Measurements from ENCODE around the gene ANKUB1. TPM values are rescaled to one million over a fixed set of nuclear protein-coding genes. Genes with fewer than 3 reads are reported as not detected.

ANKUB1 gene
- total RNA-seq, 1 donor from 2014 or later = not detected

- peaks cover 6% of the 10 kb centered on the region for H3K9me3 Mint-ChIP-seq
- H3K4me3 ChIP-seq = no peak overlapping the region
- no peak overlapping the region for H3K27ac Mint-ChIP-seq
- H3K36me3 ChIP-seq = no peaks in the 10 kb centered on the region
- no peaks in the 10 kb centered on the region for H3K4me1 ChIP-seq
- no peak overlapping the region for H3K9ac ChIP-seq
- no peak overlapping the region for H3K27ac ChIP-seq
- H3K4me2 ChIP-seq = no peak overlapping the region
- H3K4me1 Mint-ChIP-seq = peaks cover 2% of the 10 kb centered on the region
- DNase-seq (ENCODE audit: low spot score) = no peak
- H4K20me1 ChIP-seq (ENCODE audit: low read depth) = no peaks in the 10 kb centered on the region
- H3K9me3 ChIP-seq (ENCODE audit: low read depth) = no peaks in the 10 kb centered on the region
- H3K79me2 ChIP-seq (ENCODE audit: low read depth) = no peaks in the 10 kb centered on the region
- no peaks in the 10 kb centered on the region for H3K27me3 ChIP-seq
- no peak for TF ChIP-seq CTCF (IDR thresholded peaks at IDR 0.05)
- TF ChIP-seq EZH2phosphoT487 (IDR thresholded peaks at IDR 0.05) = no peak
- TF ChIP-seq EZH2 (IDR thresholded peaks at IDR 0.05) = no peak
- H3K27me3 Mint-ChIP-seq (ENCODE audit: insufficient read depth, low read depth) = no peaks in the 10 kb centered on the region
- no peak overlapping the region for H2AFZ ChIP-seq (replicated peaks)
- H3F3A ChIP-seq (ENCODE audit: low read depth) = no peaks in the 10 kb centered on the region
- no peaks in the 10 kb centered on the region for H3K36me3 Mint-ChIP-seq
- no peak overlapping the region for H3K4me3 Mint-ChIP-seq
Measured at GRCh38 chr3:149796026-149796425, 3.7 kb upstream of the ANKUB1 start.

- Histone ChIP-seq H3K4me2 (no peak overlapping the region), H3K9ac (no peak overlapping the region), H3K9me3 (ENCODE audit: low read depth) (no peaks in the 10 kb centered on the region), H3K4me1 (no peaks in the 10 kb centered on the region), H3K36me3 (no peaks in the 10 kb centered on the region), H4K20me1 (ENCODE audit: low read depth) (no peaks in the 10 kb centered on the region), H2AFZ (replicated peaks) (no peak overlapping the region), H3K4me3 (no peak overlapping the region), H3K27ac (no peak overlapping the region), H3K79me2 (ENCODE audit: low read depth) (no peaks in the 10 kb centered on the region), H3K27me3 (no peaks in the 10 kb centered on the region), H3F3A (ENCODE audit: low read depth) (no peaks in the 10 kb centered on the region)
- Mint-ChIP-seq H3K9me3 (peaks cover 6% of the 10 kb centered on the region), H3K4me1 (peaks cover 2% of the 10 kb centered on the region), H3K27ac (no peak overlapping the region), H3K4me3 (no peak overlapping the region), H3K36me3 (no peaks in the 10 kb centered on the region), H3K27me3 (ENCODE audit: insufficient read depth, low read depth) (no peaks in the 10 kb centered on the region)
- TF ChIP-seq EZH2 (IDR thresholded peaks at IDR 0.05) = no peak
- TF ChIP-seq EZH2phosphoT487 (IDR thresholded peaks at IDR 0.05) = no peak
- TF ChIP-seq CTCF (IDR thresholded peaks at IDR 0.05) = no peak
- no peak for DNase-seq (ENCODE audit: low spot score)
Measured at GRCh38 chr3:149790698-149791097, 1.7 kb downstream of the ANKUB1 start.

- H3K27ac ChIP-seq = no peak overlapping the region
- no peak for DNase-seq (ENCODE audit: low spot score)
- no peak for TF ChIP-seq CTCF (IDR thresholded peaks at IDR 0.05)
- no peak for TF ChIP-seq EZH2 (IDR thresholded peaks at IDR 0.05)
- no peak for TF ChIP-seq EZH2phosphoT487 (IDR thresholded peaks at IDR 0.05)
- no peaks in the 10 kb centered on the region for H3K27me3 Mint-ChIP-seq (ENCODE audit: insufficient read depth, low read depth)
- no peaks in the 10 kb centered on the region for H3F3A ChIP-seq (ENCODE audit: low read depth)
- H2AFZ ChIP-seq (replicated peaks) = peak overlapping the region; percentile 47
- no peaks in the 10 kb centered on the region for H3K79me2 ChIP-seq (ENCODE audit: low read depth)
- H3K4me3 ChIP-seq = no peak overlapping the region
- no peaks in the 10 kb centered on the region for H3K27me3 ChIP-seq
- no peak overlapping the region for H3K27ac Mint-ChIP-seq
- no peaks in the 10 kb centered on the region for H3K4me1 ChIP-seq
- no peaks in the 10 kb centered on the region for H3K36me3 ChIP-seq
- no peak overlapping the region for H3K4me3 Mint-ChIP-seq
- peaks cover 6% of the 10 kb centered on the region for H3K9me3 Mint-ChIP-seq
- H3K36me3 Mint-ChIP-seq = no peaks in the 10 kb centered on the region
- peaks cover 2% of the 10 kb centered on the region for H3K4me1 Mint-ChIP-seq
- no peaks in the 10 kb centered on the region for H4K20me1 ChIP-seq (ENCODE audit: low read depth)
- H3K4me2 ChIP-seq = no peak overlapping the region
- no peak overlapping the region for H3K9ac ChIP-seq
- no peaks in the 10 kb centered on the region for H3K9me3 ChIP-seq (ENCODE audit: low read depth)
Measured at GRCh38 chr3:149790268-149790667, 2.1 kb downstream of the ANKUB1 start.

Measured in neural progenitor cell (in vitro differentiated cells).